ENCODE data around the gene SPATA31D3.

- TF ChIP-seq CTCF (IDR thresholded peaks at IDR 0.05; ENCODE audit: insufficient read depth, low read length, poor library complexity, severe bottlenecking) (no peak), EZH2phosphoT487 (conservative IDR thresholded peaks at IDR 0.05; ENCODE audit: low read length) (no peak)
Measured at GRCh38 chr9:81902196-81902595, 41.1 kb upstream of the SPATA31D3 start.

Measured in SU-DHL-6 (cell line).